Cardiac muscle cell (in vitro differentiated cells and primary cell): ENCODE data around the gene SLFNL1. TPM values are rescaled to one million over a fixed set of nuclear protein-coding genes. Genes with fewer than 3 reads are reported as not detected.

ENCODE experiments used
- DNase-seq, 2 donors: peaks; one replicate each; pipeline versions ENCODE4 v3.0.0 to v3.0.0-alpha.2; 2010 to 2017; ENCODE audit warnings: low read depth in 1 of 2, low spot score in 1 of 2
- H3K27ac ChIP-seq: fragments of 200-600 bp; sonication (generic); 2 replicates; pipeline ENCODE4 v1.5.1; 2016
- H3K27me3 ChIP-seq: fragments of 200-600 bp; sonication (generic); 2 replicates; pipeline ENCODE4 v1.6.0; 2016; ENCODE audit warnings: control low read depth
- H3K36me3 ChIP-seq: fragments of 200-600 bp; sonication (generic); 2 replicates; pipeline ENCODE4 v1.5.1; 2016; ENCODE audit warnings: control low read depth
- H3K4me1 ChIP-seq: fragments of 200-600 bp; sonication (generic); 2 replicates; pipeline ENCODE4 v1.8.1; 2017; ENCODE audit warnings: low read depth, mild to moderate bottlenecking, mixed run types
- H3K4me3 ChIP-seq: fragments of 200-600 bp; sonication (generic); 2 replicates; pipeline ENCODE4 v1.5.1; 2016; ENCODE audit warnings: mild to moderate bottlenecking
- H3K9me3 ChIP-seq: fragments of 200-600 bp; sonication (generic); 2 replicates; pipeline ENCODE4 v1.5.1; 2017; ENCODE audit warnings: low read depth, mild to moderate bottlenecking, control low read depth
- polyA plus RNA-seq: library from polyadenylated mRNA; unstranded; fragments of >200 nt; fragmentation: Nextera tagmentation; extraction: Ambion mirVana; gene quantifications from 2 replicates; pipeline ENCODE4 v1.2.1, GENCODE V29; 2016
- total RNA-seq: library from RNA; depleted of rRNA; stranded (reverse); fragments of >200 nt; gene quantifications from 2 replicates; pipeline ENCODE4 v1.2.3, GENCODE V29; 2016
- TF ChIP-seq, protein P1 (sequence below): IDR thresholded peaks from 2 replicates; pipeline ENCODE4 v1.5.1; 2012; ENCODE audit warnings: low read depth, mild to moderate bottlenecking, low read length

SLFNL1 gene
- total and polyA plus RNA-seq, 2 experiments from 2014 or later = 0.73 to 3.0 TPM

DNA sequence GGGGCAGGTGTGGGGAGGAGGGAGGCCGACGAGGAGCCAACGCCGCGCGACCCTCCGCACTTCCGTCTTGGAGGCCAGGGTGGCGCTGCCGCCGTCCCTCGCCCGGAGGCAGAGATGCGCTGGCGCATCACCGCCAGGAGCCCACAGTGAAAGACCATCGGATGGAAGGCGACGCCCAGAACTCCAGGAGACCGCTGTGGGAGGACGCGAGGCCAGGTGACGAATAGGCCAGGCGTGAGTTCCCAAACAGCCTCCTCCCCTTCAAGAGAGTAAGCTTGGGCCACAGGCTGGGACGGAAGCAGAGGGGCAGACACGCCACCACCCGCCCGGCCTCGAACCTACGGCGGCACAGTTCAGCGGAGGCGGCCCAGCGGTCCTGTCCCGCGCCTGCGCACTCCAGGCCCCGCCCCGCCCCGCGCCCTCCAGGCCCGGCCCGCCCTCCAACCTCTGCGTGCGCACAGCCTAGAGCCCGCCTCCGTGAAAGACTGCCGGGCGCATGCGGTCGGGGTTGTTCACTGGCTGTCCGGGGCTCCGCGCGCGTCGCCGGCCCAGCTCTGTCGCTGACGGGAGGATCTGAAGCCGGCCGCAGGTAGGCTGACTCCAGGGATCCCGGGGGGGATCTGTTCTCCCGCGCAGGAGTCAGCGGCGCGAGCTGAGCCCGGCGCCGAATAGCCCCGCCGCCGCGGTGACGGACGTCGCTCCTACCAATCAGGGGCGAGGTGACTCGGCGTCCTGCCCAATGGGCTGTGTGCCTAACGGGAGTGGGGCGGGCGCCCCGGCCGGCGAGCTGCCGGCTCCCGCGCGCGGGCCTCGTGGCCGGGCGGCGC is 42.1 kb downstream of the SLFNL1 start, which contains the start of gene CTPS1:
CTPS1 (plus strand) TSS at position 456 of the 827 bp plus-strand sequence. CDS start 3,595 bp downstream, outside the sequence.
- Histone ChIP-seq H3K4me3 (peak within 1 kb of the TSS; percentile 51), H3K27ac (peak within 1 kb of the TSS; percentile 94), H3K36me3 (peaks cover 3% of the 10 kb centered on the region), H3K4me1 (peaks cover 10% of the 10 kb centered on the region), H3K27me3 (no peaks in the 10 kb centered on the region), H3K9me3 (no peaks in the 10 kb centered on the region)
- TF ChIP-seq, protein P1, sequence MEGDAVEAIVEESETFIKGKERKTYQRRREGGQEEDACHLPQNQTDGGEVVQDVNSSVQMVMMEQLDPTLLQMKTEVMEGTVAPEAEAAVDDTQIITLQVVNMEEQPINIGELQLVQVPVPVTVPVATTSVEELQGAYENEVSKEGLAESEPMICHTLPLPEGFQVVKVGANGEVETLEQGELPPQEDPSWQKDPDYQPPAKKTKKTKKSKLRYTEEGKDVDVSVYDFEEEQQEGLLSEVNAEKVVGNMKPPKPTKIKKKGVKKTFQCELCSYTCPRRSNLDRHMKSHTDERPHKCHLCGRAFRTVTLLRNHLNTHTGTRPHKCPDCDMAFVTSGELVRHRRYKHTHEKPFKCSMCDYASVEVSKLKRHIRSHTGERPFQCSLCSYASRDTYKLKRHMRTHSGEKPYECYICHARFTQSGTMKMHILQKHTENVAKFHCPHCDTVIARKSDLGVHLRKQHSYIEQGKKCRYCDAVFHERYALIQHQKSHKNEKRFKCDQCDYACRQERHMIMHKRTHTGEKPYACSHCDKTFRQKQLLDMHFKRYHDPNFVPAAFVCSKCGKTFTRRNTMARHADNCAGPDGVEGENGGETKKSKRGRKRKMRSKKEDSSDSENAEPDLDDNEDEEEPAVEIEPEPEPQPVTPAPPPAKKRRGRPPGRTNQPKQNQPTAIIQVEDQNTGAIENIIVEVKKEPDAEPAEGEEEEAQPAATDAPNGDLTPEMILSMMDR = peak; percentile 28
- DNase-seq = peak; percentile 95 to 96

DNA sequence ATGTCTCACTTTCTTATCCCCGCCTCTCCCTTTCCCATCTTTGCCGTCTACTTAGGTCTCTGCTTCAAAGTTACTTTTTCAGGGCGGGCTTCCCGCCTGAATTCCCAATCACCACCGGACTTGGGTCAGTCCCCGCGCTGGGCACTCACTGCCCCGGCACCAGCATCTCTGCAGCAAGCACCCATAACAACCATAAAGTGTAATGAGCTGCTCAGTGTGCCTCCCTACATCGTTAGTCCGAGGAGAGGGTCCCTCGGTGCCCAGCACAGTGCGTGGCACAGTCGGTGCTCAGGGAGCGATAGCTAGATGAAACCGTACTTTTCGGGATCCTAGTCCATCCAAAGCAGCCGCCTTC is 42.7 kb downstream of the SLFNL1 start:
- no peak for DNase-seq
- no peaks in the 10 kb centered on the region for H3K9me3 ChIP-seq
- H3K4me3 ChIP-seq = peak overlapping the region; percentile 51
- H3K36me3 ChIP-seq = no peaks in the 10 kb centered on the region
- H3K27me3 ChIP-seq = no peaks in the 10 kb centered on the region
- peaks cover 10% of the 10 kb centered on the region for H3K4me1 ChIP-seq
- no peak overlapping the region for H3K27ac ChIP-seq
- TF ChIP-seq, protein P1 = no peak

DNA sequence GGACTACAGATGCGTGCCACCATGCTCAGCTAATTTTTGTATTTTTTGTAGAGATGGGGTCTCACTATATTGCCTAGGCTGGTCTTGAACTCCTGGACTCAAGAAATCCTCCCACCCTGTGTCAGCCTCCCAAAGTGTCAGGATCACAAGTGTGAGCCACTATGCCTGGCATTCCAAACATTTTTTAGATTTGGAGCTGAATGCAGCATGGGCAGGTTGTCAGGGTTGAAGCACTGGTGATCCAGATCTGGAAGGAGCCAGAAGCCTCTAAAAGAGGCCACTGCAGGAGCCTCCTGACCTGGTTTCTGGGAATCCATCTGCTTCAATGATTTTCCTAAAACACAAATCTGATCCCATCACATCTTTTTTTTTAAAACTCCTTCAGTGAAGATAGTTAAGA is 43.8 kb downstream of the SLFNL1 start:
- H3K4me3 ChIP-seq = no peak overlapping the region
- TF ChIP-seq, protein P1 = no peak
- H3K36me3 ChIP-seq = no peaks in the 10 kb centered on the region
- peak; percentile 35 to 37 for DNase-seq
- H3K27me3 ChIP-seq = no peaks in the 10 kb centered on the region
- H3K27ac ChIP-seq = no peak overlapping the region
- H3K9me3 ChIP-seq = no peaks in the 10 kb centered on the region
- peaks cover 10% of the 10 kb centered on the region for H3K4me1 ChIP-seq

DNA sequence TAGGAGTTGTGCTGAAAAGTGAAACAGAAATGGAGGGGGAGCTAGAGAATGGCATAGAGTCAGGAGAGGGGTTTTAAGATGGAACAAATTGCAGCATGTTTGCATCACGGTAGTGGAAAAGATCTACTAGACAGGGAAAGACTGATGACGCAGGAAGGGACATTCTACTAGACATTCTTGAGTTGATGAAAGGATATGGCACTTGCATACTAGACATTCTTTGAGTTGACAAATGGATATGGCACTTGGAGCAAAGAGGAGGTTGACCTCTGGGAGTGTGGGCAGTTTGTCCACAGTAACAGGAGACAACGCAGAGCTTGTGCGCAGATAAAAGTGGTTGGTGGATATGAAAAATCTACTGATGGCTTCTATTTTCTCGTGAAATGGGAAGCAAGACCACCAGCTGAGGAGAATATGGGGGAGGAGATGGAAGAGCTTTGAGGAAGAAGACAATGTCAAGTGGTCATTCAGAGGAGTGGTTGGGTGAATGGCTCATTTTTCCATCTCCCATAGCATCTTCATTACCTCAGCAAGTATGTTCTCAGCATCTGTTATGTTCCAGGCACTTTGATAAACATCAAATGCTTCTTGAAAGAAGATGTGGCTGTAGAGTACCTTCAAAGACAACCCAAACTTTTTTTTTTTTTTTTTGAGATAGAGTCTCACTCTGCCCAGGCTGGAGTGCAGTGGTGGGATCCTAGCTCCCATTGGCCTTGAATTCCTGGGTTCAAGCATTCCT is 44.4 kb downstream of the SLFNL1 start:
- H3K4me3 ChIP-seq = no peak overlapping the region
- H3K4me1 ChIP-seq = peaks cover 9% of the 10 kb centered on the region
- no peaks in the 10 kb centered on the region for H3K9me3 ChIP-seq
- peak; percentile 53 to 76 for DNase-seq
- H3K27ac ChIP-seq = no peak overlapping the region
- no peaks in the 10 kb centered on the region for H3K36me3 ChIP-seq
- TF ChIP-seq, protein P1 = no peak
- H3K27me3 ChIP-seq = no peaks in the 10 kb centered on the region

DNA sequence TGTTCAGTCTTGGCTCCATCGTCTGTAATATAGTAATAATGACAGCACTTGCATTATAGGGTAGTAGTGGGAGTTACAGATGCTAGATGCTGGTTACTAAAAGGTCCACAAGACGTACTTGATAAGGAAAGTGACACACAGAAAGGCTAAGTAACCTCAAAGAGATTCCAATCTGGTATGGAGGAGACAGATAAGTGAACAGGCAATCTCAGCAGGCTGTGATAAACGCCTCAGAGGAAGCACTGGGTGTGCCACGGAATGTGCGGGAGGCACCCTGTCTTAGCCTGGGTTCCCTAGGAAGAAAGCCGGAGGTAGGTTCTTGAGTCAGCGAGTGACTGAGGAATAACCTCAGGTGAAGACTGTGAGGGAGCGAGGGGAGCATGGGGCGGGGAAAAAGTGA is 46.6 kb downstream of the SLFNL1 start:
- H3K4me3 ChIP-seq = no peak overlapping the region
- TF ChIP-seq, protein P1 = no peak
- H3K27me3 ChIP-seq = no peaks in the 10 kb centered on the region
- no peak for DNase-seq
- H3K9me3 ChIP-seq = no peaks in the 10 kb centered on the region
- no peak overlapping the region for H3K27ac ChIP-seq
- H3K36me3 ChIP-seq = no peaks in the 10 kb centered on the region
- no peaks in the 10 kb centered on the region for H3K4me1 ChIP-seq
